Epithelial cell of proximal tubule (primary cell): ENCODE measurements around the gene SH3RF1. TPM values are rescaled to one million over a fixed set of nuclear protein-coding genes. Genes with fewer than 3 reads are reported as not detected.
"Not testable (repeated sequence)": the region's sequence is repeated elsewhere in the genome, so short reads cannot be mapped to it uniquely, and the experiment has no call there.

Experiments used
- DNase-seq: peaks from one replicate; pipeline ENCODE4 v3.0.0-alpha.2; 2011; ENCODE audit warnings: low read depth
- H3K4me3 ChIP-seq: 2 replicates; pipeline ENCODE4 v1.5.1; 2011; ENCODE audit warnings: low read depth, mild to moderate bottlenecking, low read length
- CTCF ChIP-seq: conservative IDR thresholded peaks from 2 replicates; pipeline ENCODE4 v1.5.1; 2012; ENCODE audit warnings: low read depth, mild to moderate bottlenecking, low read length
- total RNA-seq: library from RNA; depleted of rRNA; stranded (reverse); fragments of >200 nt; gene quantifications from 2 replicates; pipeline ENCODE4 v1.2.3, GENCODE V29; 2015

The SH3RF1 gene
- total RNA-seq, 1 donor from 2014 or later: 25.8 TPM

- no peak for TF ChIP-seq CTCF
- no peak for DNase-seq
- H3K4me3 ChIP-seq: no peak overlapping the region
Measured at GRCh38 chr4:169208090-169208455, 62.7 kb downstream of the SH3RF1 start.

- H3K4me3 ChIP-seq: no peak overlapping the region
- no peak for DNase-seq
- TF ChIP-seq CTCF: no peak
Measured at GRCh38 chr4:169207436-169208089, 63.2 kb downstream of the SH3RF1 start.

GRCh38 chr4:169205744-169206080 lies 65.0 kb downstream of the SH3RF1 start:
- no peak overlapping the region for H3K4me3 ChIP-seq
- no peak for TF ChIP-seq CTCF

GRCh38 chr4:169205075-169205743 lies 65.5 kb downstream of the SH3RF1 start:
- DNase-seq: no peak
- H3K4me3 ChIP-seq: no peak overlapping the region
- no peak for TF ChIP-seq CTCF

More at GRCh38 chr4:169205744-169206080, 65.0 kb downstream of the SH3RF1 start:
- DNase-seq: no peak

- no peak for TF ChIP-seq CTCF
- H3K4me3 ChIP-seq: peak overlapping the region; percentile 7
- DNase-seq: no peak
Measured at GRCh38 chr4:169203891-169204290, 66.9 kb downstream of the SH3RF1 start.

- H3K4me3 ChIP-seq, DNase-seq: not testable (repeated sequence)
Measured at GRCh38 chr4:169203278-169203677, 67.5 kb downstream of the SH3RF1 start.

GRCh38 chr4:169202878-169203277 lies 67.9 kb downstream of the SH3RF1 start:
- DNase-seq: no peak
- TF ChIP-seq CTCF: no peak
- no peak overlapping the region for H3K4me3 ChIP-seq
